Fibroblast of skin of right biceps (primary cell): ENCODE measurements around the gene ADAMTS16.
A peak's percentile ranks its signal among the peaks of the same experiment; 100 is the strongest.

ENCODE experiments used
- DNase-seq: peaks from one replicate; pipeline ENCODE4 v3.0.0-alpha.2; 2013

Gene ADAMTS16

GRCh38 chr5:5320062-5320805, 180.1 kb downstream of the ADAMTS16 start:
- no peak for DNase-seq

- no peak for DNase-seq
Observed at GRCh38 chr5:5321137-5321536, 181.0 kb downstream of the ADAMTS16 start.

- DNase-seq, result no peak
Observed at GRCh38 chr5:5323551-5323950, 183.4 kb downstream of the ADAMTS16 start.

- peak; percentile 43 for DNase-seq
Observed at GRCh38 chr5:5326115-5326758, 186.1 kb downstream of the ADAMTS16 start.

- no peak for DNase-seq
Observed at GRCh38 chr5:5327126-5327525, 187.0 kb downstream of the ADAMTS16 start.

- DNase-seq, result no peak
Observed at GRCh38 chr5:5330728-5331452, 190.8 kb downstream of the ADAMTS16 start.

- DNase-seq, result no peak
Observed at GRCh38 chr5:5331848-5332247, 191.7 kb downstream of the ADAMTS16 start.

GRCh38 chr5:5332287-5332686, 192.2 kb downstream of the ADAMTS16 start:
- DNase-seq, result no peak

- peak; percentile 63 for DNase-seq
Observed at GRCh38 chr5:5335107-5335506, 195.0 kb downstream of the ADAMTS16 start.

GRCh38 chr5:5335700-5336264, 195.7 kb downstream of the ADAMTS16 start:
- DNase-seq, result peak; percentile 93

- no peak for DNase-seq
Observed at GRCh38 chr5:5339257-5339656, 199.1 kb downstream of the ADAMTS16 start.

- peak; percentile 99 for DNase-seq
Observed at GRCh38 chr5:5340206-5340729, 200.1 kb downstream of the ADAMTS16 start.

GRCh38 chr5:5341531-5342292, 201.6 kb downstream of the ADAMTS16 start:
- DNase-seq, result peak; percentile 76

- peak; percentile 90 for DNase-seq
Observed at GRCh38 chr5:5342784-5343183, 202.7 kb downstream of the ADAMTS16 start.

GRCh38 chr5:5343568-5343967, 203.4 kb downstream of the ADAMTS16 start:
- DNase-seq, result no peak

- DNase-seq, result no peak
Observed at GRCh38 chr5:5344051-5344571, 204.0 kb downstream of the ADAMTS16 start.

GRCh38 chr5:5344606-5345005, 204.5 kb downstream of the ADAMTS16 start:
- DNase-seq, result no peak

GRCh38 chr5:5347442-5347841, 207.3 kb downstream of the ADAMTS16 start:
- DNase-seq, result no peak

- no peak for DNase-seq
Observed at GRCh38 chr5:5348135-5348534, 208.0 kb downstream of the ADAMTS16 start.

GRCh38 chr5:5348576-5348975, 208.4 kb downstream of the ADAMTS16 start:
- DNase-seq, result no peak

- DNase-seq, result peak; percentile 83
Observed at GRCh38 chr5:5350101-5350500, 210.0 kb downstream of the ADAMTS16 start.

- peak; percentile 88 for DNase-seq
Observed at GRCh38 chr5:5351288-5351979, 211.3 kb downstream of the ADAMTS16 start.
